SK-N-SH treated with all-trans-retinoic acid at 6 μM for 48 hours (cell line): ENCODE results near the gene ZNF540.

Experiments
- ATAC-seq: fragments of 200-7000 bp; cut with Tn5 transposase; 3 replicates; pipeline ENCODE4 v1.9.1; 2020; ENCODE audit warnings: mild to moderate bottlenecking, moderate library complexity
- ARNTL ChIP-seq: fragments of 450-650 bp; formaldehyde crosslinking; IDR thresholded peaks from 2 replicates; pipeline ENCODE4 v1.5.0; 2020; ENCODE audit warnings: low read depth, mild to moderate bottlenecking, moderate library complexity, borderline replicate concordance
- BACH2 ChIP-seq: fragments of 250-450 bp; sonication (Bioruptor Pico); IDR thresholded peaks from 2 replicates; pipeline ENCODE4 v1.9.0; 2021; ENCODE audit warnings: mild to moderate bottlenecking, borderline replicate concordance
- CREB5 ChIP-seq: fragments of 250-450 bp; sonication (Bioruptor Pico); IDR thresholded peaks from 2 replicates; pipeline ENCODE4 v1.5.1; 2020; ENCODE audit warnings: low read depth, mild to moderate bottlenecking, moderate library complexity
- CSDC2 ChIP-seq: fragments of 250-450 bp; sonication (Bioruptor Pico); IDR thresholded peaks from 2 replicates; pipeline ENCODE4 v1.5.0; 2020; ENCODE audit warnings: mild to moderate bottlenecking, moderate library complexity
- CSRNP3 ChIP-seq: fragments of 250-450 bp; sonication (Bioruptor Pico); IDR thresholded peaks from 2 replicates; pipeline ENCODE4 v1.5.1; 2021; ENCODE audit warnings: mild to moderate bottlenecking, moderate library complexity
- ESRRG ChIP-seq: fragments of 250-450 bp; sonication (Bioruptor Pico); IDR thresholded peaks from 2 replicates; pipeline ENCODE4 v1.6.1; 2021; ENCODE audit warnings: mild to moderate bottlenecking
- GLIS3 ChIP-seq: fragments of 250-450 bp; sonication (Bioruptor Pico); IDR thresholded peaks from 2 replicates; pipeline ENCODE4 v1.5.0; 2020; ENCODE audit warnings: mild to moderate bottlenecking, moderate library complexity
- ISL1 ChIP-seq: fragments of 250-450 bp; sonication (Bioruptor Pico); IDR thresholded peaks from 2 replicates; pipeline ENCODE4 v2.1.2; 2022; ENCODE audit warnings: mild to moderate bottlenecking, moderate library complexity
- OSR1 ChIP-seq: fragments of 250-450 bp; sonication (Bioruptor Pico); IDR thresholded peaks from 2 replicates; pipeline ENCODE4 v1.8.0; 2022; ENCODE audit warnings: moderate library complexity, mild to moderate bottlenecking, inconsistent platforms
- PATZ1 ChIP-seq: fragments of 250-450 bp; sonication (Bioruptor Pico); IDR thresholded peaks from 2 replicates; pipeline ENCODE4 v1.8.0; 2020; ENCODE audit warnings: mild to moderate bottlenecking, moderate library complexity, borderline replicate concordance
- POU6F1 ChIP-seq: fragments of 250-450 bp; sonication (Bioruptor Pico); IDR thresholded peaks from 2 replicates; pipeline ENCODE4 v1.8.0; 2021; ENCODE audit warnings: low read depth, mild to moderate bottlenecking, moderate library complexity, borderline replicate concordance
- PPARA ChIP-seq: fragments of 250-450 bp; sonication (Bioruptor Pico); IDR thresholded peaks from 2 replicates; pipeline ENCODE4 v1.5.0; 2020; ENCODE audit warnings: mild to moderate bottlenecking, borderline replicate concordance
- RARB ChIP-seq: fragments of 250-450 bp; sonication (Bioruptor Pico); IDR thresholded peaks from 2 replicates; pipeline ENCODE4 v1.8.0; 2021; ENCODE audit warnings: mild to moderate bottlenecking, moderate library complexity
- SNAI2 ChIP-seq: fragments of 250-450 bp; sonication (Bioruptor Pico); IDR thresholded peaks from 2 replicates; pipeline ENCODE4 v1.5.0; 2020; ENCODE audit warnings: mild to moderate bottlenecking, moderate library complexity
- TCF4 ChIP-seq: fragments of 250-450 bp; sonication (Bioruptor Pico); IDR thresholded peaks from 2 replicates; pipeline ENCODE4 v1.8.0; 2021; ENCODE audit warnings: mild to moderate bottlenecking, moderate library complexity, borderline replicate concordance
- TOX ChIP-seq: fragments of 250-450 bp; sonication (Bioruptor Pico); IDR thresholded peaks from 2 replicates; pipeline ENCODE4 v1.8.0; 2021; ENCODE audit warnings: mild to moderate bottlenecking, moderate library complexity, borderline replicate concordance
- TSHZ2 ChIP-seq: fragments of 250-450 bp; sonication (Bioruptor Pico); IDR thresholded peaks from 2 replicates; pipeline ENCODE4 v1.5.0; 2020; ENCODE audit warnings: mild to moderate bottlenecking, moderate library complexity
- ZC3H10 ChIP-seq: fragments of 250-450 bp; sonication (Bioruptor Pico); IDR thresholded peaks from 2 replicates; pipeline ENCODE4 v1.5.1; 2021; ENCODE audit warnings: mild to moderate bottlenecking, moderate library complexity
- ZFP3 ChIP-seq: fragments of 250-450 bp; sonication (Bioruptor Pico); IDR thresholded peaks from 2 replicates; pipeline ENCODE4 v1.5.0; 2020; ENCODE audit warnings: mild to moderate bottlenecking, moderate library complexity
- ZFP30 ChIP-seq: fragments of 450-650 bp; formaldehyde crosslinking; IDR thresholded peaks from 2 replicates; pipeline ENCODE4 v1.5.0; 2022; ENCODE audit warnings: mild to moderate bottlenecking, moderate library complexity
- ZNF565 ChIP-seq: fragments of 450-650 bp; formaldehyde crosslinking; conservative IDR thresholded peaks from 2 replicates; pipeline ENCODE4 v1.5.0; 2020; ENCODE audit warnings: low read depth, mild to moderate bottlenecking, moderate library complexity
- ZNF8 ChIP-seq: fragments of 450-650 bp; formaldehyde crosslinking; IDR thresholded peaks from 2 replicates; pipeline ENCODE4 v1.5.0; 2020; ENCODE audit warnings: mild to moderate bottlenecking, moderate library complexity

The ZNF540 gene

GRCh38 chr19:37564624-37565369, 29.9 kb upstream of the ZNF540 start:
- no peak for ATAC-seq
- no peak for TF ChIP-seq CREB5
- no peak for TF ChIP-seq ZC3H10 (CRISPR knock-in tag)

- no peak for ATAC-seq
- TF ChIP-seq POU6F1 (CRISPR knock-in tag): no peak
- TF ChIP-seq ISL1: no peak
- no peak for TF ChIP-seq PPARA (CRISPR knock-in tag)
- no peak for TF ChIP-seq ESRRG (CRISPR knock-in tag)
- no peak for TF ChIP-seq TCF4 (CRISPR knock-in tag)
- no peak for TF ChIP-seq OSR1 (CRISPR knock-in tag)
- TF ChIP-seq TOX (CRISPR knock-in tag): no peak
- TF ChIP-seq ZNF565 (CRISPR knock-in tag): no peak
- no peak for TF ChIP-seq ARNTL
- TF ChIP-seq CREB5: no peak
- no peak for TF ChIP-seq RARB (CRISPR knock-in tag)
- TF ChIP-seq ZFP30: no peak
- no peak for TF ChIP-seq SNAI2
- TF ChIP-seq ZC3H10 (CRISPR knock-in tag): no peak
- TF ChIP-seq CSDC2: no peak
- TF ChIP-seq TSHZ2 (CRISPR knock-in tag): no peak
These were observed 29.4 kb upstream of the ZNF540 start for GRCh38 chr19:37565370-37565669.

GRCh38 chr19:37572203-37572602, 22.5 kb upstream of the ZNF540 start:
- no peak for ATAC-seq
- no peak for TF ChIP-seq ZNF8 (CRISPR knock-in tag)
- TF ChIP-seq ZFP3 (CRISPR knock-in tag): no peak
- TF ChIP-seq GLIS3: no peak
- TF ChIP-seq BACH2: no peak
- TF ChIP-seq PATZ1 (CRISPR knock-in tag): no peak
- TF ChIP-seq POU6F1 (CRISPR knock-in tag): no peak
- TF ChIP-seq OSR1 (CRISPR knock-in tag): no peak
- no peak for TF ChIP-seq RARB (CRISPR knock-in tag)
- TF ChIP-seq ARNTL: no peak
- no peak for TF ChIP-seq TOX (CRISPR knock-in tag)
- TF ChIP-seq CSRNP3 (CRISPR knock-in tag): no peak
- no peak for TF ChIP-seq ISL1
- TF ChIP-seq ZC3H10 (CRISPR knock-in tag): no peak
- no peak for TF ChIP-seq ESRRG (CRISPR knock-in tag)
- TF ChIP-seq ZNF565 (CRISPR knock-in tag): no peak
- TF ChIP-seq TSHZ2 (CRISPR knock-in tag): no peak
- TF ChIP-seq TCF4 (CRISPR knock-in tag): no peak
- TF ChIP-seq CSDC2: no peak
